Stomach (tissue), 9 donors: ENCODE data around the gene PTPN14. TPM values are rescaled to one million over a fixed set of nuclear protein-coding genes. Genes with fewer than 3 reads are reported as not detected.

Source experiments
- DNase-seq, 2 donors: peaks; one replicate each; pipeline versions ENCODE4 v3.0.0 to v3.0.0-alpha.2; 2013 to 2019
- H3K27ac ChIP-seq, 5 donors: fragments of 200-600 bp in 4 of 5; sonication (generic) in 4 of 5; one replicate each; pipeline ENCODE4 v1.5.1; 2013 to 2019; ENCODE audit warnings: mild to moderate bottlenecking in 1 of 5, moderate library complexity in 1 of 5
- H3K27me3 ChIP-seq, 3 donors: fragments of 200-600 bp; sonication (generic); one replicate each; pipeline ENCODE4 v1.5.1; 2017 to 2019; ENCODE audit warnings: mixed run types in 1 of 3
- H3K36me3 ChIP-seq, 4 donors: fragments of 200-600 bp; sonication (generic); 1 replicate in 3 of 4; 2 replicates in 1 of 4; pipeline ENCODE4 v1.5.1; 2016 to 2019
- H3K4me1 ChIP-seq, 4 donors: fragments of 200-600 bp; sonication (generic); one replicate each; pipeline ENCODE4 v1.5.1; 2016 to 2019
- H3K4me3 ChIP-seq, 4 donors: fragments of 200-600 bp; sonication (generic) in 3 of 4; one replicate each; pipeline ENCODE4 v1.5.1; 2016 to 2019; ENCODE audit warnings: mild to moderate bottlenecking in 1 of 4
- H3K9me3 ChIP-seq, 4 donors: fragments of 200-600 bp; sonication (generic); one replicate each; pipeline ENCODE4 v1.5.1; 2016 to 2019
- EP300 ChIP-seq: sonication (generic); formaldehyde crosslinking; IDR thresholded peaks from one replicate; pipeline ENCODE4 v1.6.1; 2017; ENCODE audit warnings: antibody characterized with exemption
- POLR2A ChIP-seq, 4 donors: fragments of 450-650 bp; IDR thresholded peaks; one replicate each; pipeline ENCODE4 v1.6.1; 2016; ENCODE audit warnings: antibody characterized with exemption in 4 of 4, control low read depth in 2 of 4, mild to moderate bottlenecking in 1 of 4, moderate library complexity in 1 of 4
- POLR2AphosphoS5 ChIP-seq, 3 donors: sonication (generic); formaldehyde crosslinking; IDR thresholded peaks; one replicate each; pipeline ENCODE4 v1.6.1; 2016; ENCODE audit warnings: antibody characterized with exemption in 3 of 3
- WGBS, 5 donors: extraction: QIAGEN DNeasy Blood & Tissue Kit in 3 of 5; methylation state at CpG; one replicate each; pipeline versions ENCODE4 v1.1.5 to v1.1.7; 2013 to 2018; 5-methylcytosine and 5-hydroxymethylcytosine counted together
- intact Hi-C: fragments of 100-400 bp; cut with DNase I; formaldehyde crosslinking; loops from one replicate; pipeline ENCODE4 v1.15.1; 2023; ENCODE audit warnings: low total_unique reads
- polyA plus RNA-seq, 3 donors: library from polyadenylated mRNA; stranded (reverse); fragments of 200-250 nt; gene quantifications; one replicate each; pipeline ENCODE4 v1.2.3, GENCODE V29; 2013
- total RNA-seq, 5 donors: library from RNA; depleted of rRNA; stranded (reverse); fragments of >200 nt; gene quantifications; one replicate each; pipeline versions ENCODE4 v1.1.0 to v1.2.3, GENCODE V29; 2014 to 2016
- TF ChIP-seq, protein P1 (sequence below), 7 experiments: fragments of 450-650 bp in 4 of 7; fragments of 200-600 bp in 3 of 7; sonication (generic) in 3 of 7; IDR thresholded peaks; one replicate each; pipeline ENCODE4 v1.5.1; 2016 to 2019; ENCODE audit warnings: antibody characterized with exemption in 7 of 7, control low read depth in 2 of 7, mild to moderate bottlenecking in 1 of 7
- donor health status: healthy with polysubstance abuse.
- donor health status: Bipolar disorder and iron deficiency.
- donor health status: healthy.

Gene PTPN14
- total and polyA plus RNA-seq, 8 donors = 1.7 to 44.6 (median 9.8) TPM

DNA sequence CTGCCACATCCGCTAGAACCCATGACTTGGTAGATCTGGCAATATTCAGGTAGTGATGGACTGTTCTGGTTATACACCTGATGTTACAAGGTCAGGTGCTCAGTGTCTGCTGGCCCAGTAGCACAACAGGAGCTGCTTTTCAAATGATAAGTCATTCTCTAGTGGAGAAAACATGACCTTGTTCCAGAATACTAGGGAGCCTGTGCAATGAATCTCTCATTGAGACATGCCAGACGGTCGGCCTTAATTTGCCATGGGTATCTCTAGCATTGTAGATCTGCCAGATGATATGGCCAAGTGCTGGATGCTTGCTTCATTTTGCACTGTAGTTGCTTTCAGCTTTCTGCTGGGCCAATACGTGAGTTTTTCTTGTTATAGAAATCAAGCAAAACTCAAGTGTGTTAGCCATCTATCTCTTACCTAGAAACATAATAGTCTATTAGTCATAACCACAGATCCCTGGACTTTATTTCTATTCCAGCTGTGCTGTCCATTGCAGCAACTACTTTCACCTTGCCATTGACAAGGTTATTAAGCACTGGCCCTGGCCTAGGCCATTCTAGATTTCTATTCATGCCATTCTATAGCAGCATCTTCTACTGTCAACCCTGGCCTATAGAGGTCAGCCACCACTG lies 37.7 kb upstream of the PTPN14 start:
- H3K36me3 ChIP-seq = no peaks in the 10 kb centered on the region
- TF ChIP-seq POLR2A (IDR thresholded peaks at IDR 0.05) (no peak), POLR2AphosphoS5 (IDR thresholded peaks at IDR 0.05) (no peak), EP300 (no peak)
- TF ChIP-seq, protein P1, sequence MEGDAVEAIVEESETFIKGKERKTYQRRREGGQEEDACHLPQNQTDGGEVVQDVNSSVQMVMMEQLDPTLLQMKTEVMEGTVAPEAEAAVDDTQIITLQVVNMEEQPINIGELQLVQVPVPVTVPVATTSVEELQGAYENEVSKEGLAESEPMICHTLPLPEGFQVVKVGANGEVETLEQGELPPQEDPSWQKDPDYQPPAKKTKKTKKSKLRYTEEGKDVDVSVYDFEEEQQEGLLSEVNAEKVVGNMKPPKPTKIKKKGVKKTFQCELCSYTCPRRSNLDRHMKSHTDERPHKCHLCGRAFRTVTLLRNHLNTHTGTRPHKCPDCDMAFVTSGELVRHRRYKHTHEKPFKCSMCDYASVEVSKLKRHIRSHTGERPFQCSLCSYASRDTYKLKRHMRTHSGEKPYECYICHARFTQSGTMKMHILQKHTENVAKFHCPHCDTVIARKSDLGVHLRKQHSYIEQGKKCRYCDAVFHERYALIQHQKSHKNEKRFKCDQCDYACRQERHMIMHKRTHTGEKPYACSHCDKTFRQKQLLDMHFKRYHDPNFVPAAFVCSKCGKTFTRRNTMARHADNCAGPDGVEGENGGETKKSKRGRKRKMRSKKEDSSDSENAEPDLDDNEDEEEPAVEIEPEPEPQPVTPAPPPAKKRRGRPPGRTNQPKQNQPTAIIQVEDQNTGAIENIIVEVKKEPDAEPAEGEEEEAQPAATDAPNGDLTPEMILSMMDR (IDR thresholded peaks at IDR 0.05) = no peak
- H3K4me3 ChIP-seq = no peak overlapping the region
- no peak for DNase-seq
- WGBS, 5 donors = 87 to 93% (median 90%) methylated on average over 4 of the region's 4 CpGs
- no peaks in the 10 kb centered on the region for H3K4me1 ChIP-seq
- H3K27me3 ChIP-seq = peaks cover 0 to 3% (median 0%) of the 10 kb centered on the region in 3 donors
- H3K9me3 ChIP-seq = no peaks in the 10 kb centered on the region
- no peak overlapping the region for H3K27ac ChIP-seq
- intact Hi-C loops = loop anchor here (5.0 to 10.0 kb wide), 2 partner anchors 257 to 314 kb away; no protein-coding TSS in a partner anchor

DNA sequence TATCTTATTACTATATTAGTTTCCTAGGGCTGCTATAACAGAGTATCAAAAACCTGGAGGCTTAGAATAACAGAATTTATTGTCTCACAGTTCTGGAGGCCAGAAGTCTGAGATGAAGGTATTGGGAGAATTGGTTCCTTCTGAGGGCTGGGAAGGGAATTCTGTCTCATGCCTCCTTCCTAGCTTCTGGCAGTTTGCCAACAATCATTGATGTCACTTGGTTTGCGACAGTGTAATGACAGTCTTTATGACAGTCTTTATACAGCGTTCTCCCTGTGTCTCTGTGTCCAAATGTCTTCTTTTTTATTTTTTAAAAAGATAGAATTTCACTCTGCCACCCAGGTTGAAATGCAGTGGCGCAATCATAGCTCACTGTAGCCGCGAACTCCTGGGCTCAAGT lies 35.8 kb upstream of the PTPN14 start:
- DNase-seq = no peak
- Histone ChIP-seq H3K4me1 (peaks cover 0 to 2% (median 0%) of the 10 kb centered on the region in 4 donors), H3K27me3 (peaks cover 0 to 3% (median 0%) of the 10 kb centered on the region in 3 donors), H3K4me3 (no peak overlapping the region), H3K36me3 (no peaks in the 10 kb centered on the region), H3K9me3 (no peaks in the 10 kb centered on the region), H3K27ac (no peak overlapping the region)
- intact Hi-C loops = loop anchor here (5.0 to 10.0 kb wide), 2 partner anchors 255 to 312 kb away; no protein-coding TSS in a partner anchor
- 89 to 94% (median 89%) methylated on average over 5 of the region's 5 CpGs for WGBS, 5 donors
- TF ChIP-seq EP300 (no peak), POLR2AphosphoS5 (IDR thresholded peaks at IDR 0.05) (no peak), POLR2A (IDR thresholded peaks at IDR 0.05) (no peak)
- TF ChIP-seq, protein P1 (IDR thresholded peaks at IDR 0.05) = no peak

DNA sequence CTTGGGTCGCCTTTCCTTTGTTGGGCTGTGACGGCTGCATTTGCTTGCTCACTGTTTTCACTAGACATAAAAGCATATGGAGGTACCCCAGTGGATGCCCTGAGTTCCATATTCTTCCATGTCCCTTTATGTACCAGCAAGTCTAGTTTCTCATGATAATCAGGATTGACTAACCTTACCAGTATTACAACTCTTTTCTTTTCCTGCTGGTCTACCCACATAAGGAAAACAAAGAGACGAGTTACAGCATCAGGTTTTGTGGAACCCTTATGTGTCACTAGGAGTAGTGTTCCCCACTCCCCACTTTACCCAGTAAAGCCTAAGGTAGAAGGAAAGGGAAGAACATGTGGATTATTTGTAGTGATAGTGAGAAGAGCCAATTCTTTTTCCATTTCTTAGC lies 35.2 kb upstream of the PTPN14 start:
- no peak for TF ChIP-seq EP300
- TF ChIP-seq POLR2A (IDR thresholded peaks at IDR 0.05) = no peak
- TF ChIP-seq POLR2AphosphoS5 (IDR thresholded peaks at IDR 0.05) = no peak
- TF ChIP-seq, protein P1 (IDR thresholded peaks at IDR 0.05) = no peak
- no peak overlapping the region for H3K4me3 ChIP-seq
- intact Hi-C loops = loop anchor here (5.0 to 10.0 kb wide), 2 partner anchors 254 to 312 kb away; no protein-coding TSS in a partner anchor
- H3K27me3 ChIP-seq = peaks cover 0 to 3% (median 0%) of the 10 kb centered on the region in 3 donors
- no peak for DNase-seq
- H3K27ac ChIP-seq = no peak overlapping the region
- 77 to 92% (median 80%) methylated on average over 3 of the region's 3 CpGs for WGBS, 5 donors
- H3K9me3 ChIP-seq = no peaks in the 10 kb centered on the region
- no peaks in the 10 kb centered on the region for H3K36me3 ChIP-seq
- peaks cover 0 to 8% (median 0%) of the 10 kb centered on the region in 4 donors for H3K4me1 ChIP-seq

DNA sequence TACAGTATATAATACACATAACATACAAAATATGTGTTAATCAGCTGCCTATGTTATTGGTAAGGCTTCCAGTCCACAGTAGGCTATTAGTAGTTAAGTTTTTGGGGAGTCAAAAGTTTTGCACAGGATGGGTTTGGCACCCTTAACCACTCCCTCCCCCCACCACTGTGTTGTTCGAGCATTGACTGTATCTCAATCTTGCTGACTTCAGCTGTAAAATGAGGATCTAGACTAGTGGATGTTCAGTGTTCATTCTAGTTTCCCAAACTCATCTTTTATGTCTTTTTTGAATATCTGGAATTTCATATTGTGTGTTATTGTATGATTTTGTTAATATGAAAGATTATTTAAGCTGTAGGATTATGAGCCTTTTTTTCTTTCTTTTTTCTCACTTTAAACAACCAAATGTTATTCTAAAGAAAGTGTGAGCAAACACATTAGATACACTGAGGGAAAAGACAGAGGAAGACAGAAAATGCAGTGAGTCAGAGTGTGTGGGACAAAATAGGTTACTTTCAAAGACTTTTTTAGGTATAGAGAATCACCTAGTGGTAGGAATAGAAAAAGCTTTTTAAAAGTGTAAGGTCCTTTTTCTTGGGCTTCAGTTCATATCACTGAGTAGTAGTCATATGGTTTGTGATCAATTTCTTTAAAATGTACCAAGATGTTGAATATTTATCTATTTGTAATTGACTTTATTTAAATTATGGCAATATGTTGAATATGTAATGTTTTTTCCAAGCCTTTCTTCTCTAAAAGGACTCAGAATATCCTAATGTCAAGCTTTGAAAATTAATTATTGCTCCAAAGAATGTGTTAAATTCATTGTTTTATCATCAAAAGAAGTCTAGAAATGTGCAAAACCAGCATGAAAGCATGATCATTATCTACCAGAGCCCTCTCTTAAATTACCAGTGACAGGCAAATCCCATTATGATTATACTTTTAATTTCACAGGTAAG lies 33.7 kb upstream of the PTPN14 start:
- 49 to 74% (median 51%) methylated on average over 1 of the region's 1 CpG for WGBS, 5 donors
- no peak for TF ChIP-seq EP300
- TF ChIP-seq, protein P1 (IDR thresholded peaks at IDR 0.05) = peak in 5 of 7 experiments; percentile 48 to 81 (median 63)
- Histone ChIP-seq H3K4me1 (peaks cover 0 to 9% (median 0%) of the 10 kb centered on the region in 4 donors), H3K9me3 (no peaks in the 10 kb centered on the region), H3K27ac (no peak overlapping the region), H3K27me3 (no peaks in the 10 kb centered on the region), H3K4me3 (no peak overlapping the region), H3K36me3 (no peaks in the 10 kb centered on the region)
- intact Hi-C loops = loop anchor here (5.0 to 10.0 kb wide), 2 partner anchors 253 to 310 kb away; no protein-coding TSS in a partner anchor
- peak in 1 of 2 donors; percentile 52 for DNase-seq
